WI38 (cell line): ENCODE results near the gene SRCIN1.

Experiments
- H3K4me3 ChIP-seq: 2 replicates; pipeline ENCODE4 v1.5.1; 2011; ENCODE audit warnings: low read depth, mild to moderate bottlenecking, control low read depth, low read length
- TF ChIP-seq, protein P1 (sequence below): IDR thresholded peaks from 2 replicates; pipeline ENCODE4 v1.5.1; 2012; ENCODE audit warnings: low read depth, mild to moderate bottlenecking, control low read depth, low read length

SRCIN1 gene

DNA sequence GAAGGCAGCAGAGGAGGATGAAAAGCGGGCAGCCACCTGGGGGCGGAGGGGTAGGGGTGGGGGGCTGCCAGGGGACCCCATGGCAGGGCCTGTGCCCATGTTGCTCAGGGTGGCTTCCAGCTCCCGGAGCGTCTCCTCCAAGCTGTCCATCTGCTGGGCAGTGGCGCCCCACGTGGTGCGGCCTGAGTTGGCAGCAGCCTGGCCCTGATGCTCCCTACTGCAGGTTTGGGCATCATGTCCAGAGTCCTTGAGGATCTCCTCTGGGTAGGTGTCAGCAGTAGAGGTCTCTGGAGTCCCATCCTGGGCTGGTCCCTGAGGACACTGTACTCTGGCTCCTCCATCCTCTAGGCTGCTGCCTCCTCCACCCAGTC, 60.9 kb downstream of the SRCIN1 start:
- H3K4me3 ChIP-seq: no peak overlapping the region
- TF ChIP-seq, protein P1, sequence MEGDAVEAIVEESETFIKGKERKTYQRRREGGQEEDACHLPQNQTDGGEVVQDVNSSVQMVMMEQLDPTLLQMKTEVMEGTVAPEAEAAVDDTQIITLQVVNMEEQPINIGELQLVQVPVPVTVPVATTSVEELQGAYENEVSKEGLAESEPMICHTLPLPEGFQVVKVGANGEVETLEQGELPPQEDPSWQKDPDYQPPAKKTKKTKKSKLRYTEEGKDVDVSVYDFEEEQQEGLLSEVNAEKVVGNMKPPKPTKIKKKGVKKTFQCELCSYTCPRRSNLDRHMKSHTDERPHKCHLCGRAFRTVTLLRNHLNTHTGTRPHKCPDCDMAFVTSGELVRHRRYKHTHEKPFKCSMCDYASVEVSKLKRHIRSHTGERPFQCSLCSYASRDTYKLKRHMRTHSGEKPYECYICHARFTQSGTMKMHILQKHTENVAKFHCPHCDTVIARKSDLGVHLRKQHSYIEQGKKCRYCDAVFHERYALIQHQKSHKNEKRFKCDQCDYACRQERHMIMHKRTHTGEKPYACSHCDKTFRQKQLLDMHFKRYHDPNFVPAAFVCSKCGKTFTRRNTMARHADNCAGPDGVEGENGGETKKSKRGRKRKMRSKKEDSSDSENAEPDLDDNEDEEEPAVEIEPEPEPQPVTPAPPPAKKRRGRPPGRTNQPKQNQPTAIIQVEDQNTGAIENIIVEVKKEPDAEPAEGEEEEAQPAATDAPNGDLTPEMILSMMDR: no peak

DNA sequence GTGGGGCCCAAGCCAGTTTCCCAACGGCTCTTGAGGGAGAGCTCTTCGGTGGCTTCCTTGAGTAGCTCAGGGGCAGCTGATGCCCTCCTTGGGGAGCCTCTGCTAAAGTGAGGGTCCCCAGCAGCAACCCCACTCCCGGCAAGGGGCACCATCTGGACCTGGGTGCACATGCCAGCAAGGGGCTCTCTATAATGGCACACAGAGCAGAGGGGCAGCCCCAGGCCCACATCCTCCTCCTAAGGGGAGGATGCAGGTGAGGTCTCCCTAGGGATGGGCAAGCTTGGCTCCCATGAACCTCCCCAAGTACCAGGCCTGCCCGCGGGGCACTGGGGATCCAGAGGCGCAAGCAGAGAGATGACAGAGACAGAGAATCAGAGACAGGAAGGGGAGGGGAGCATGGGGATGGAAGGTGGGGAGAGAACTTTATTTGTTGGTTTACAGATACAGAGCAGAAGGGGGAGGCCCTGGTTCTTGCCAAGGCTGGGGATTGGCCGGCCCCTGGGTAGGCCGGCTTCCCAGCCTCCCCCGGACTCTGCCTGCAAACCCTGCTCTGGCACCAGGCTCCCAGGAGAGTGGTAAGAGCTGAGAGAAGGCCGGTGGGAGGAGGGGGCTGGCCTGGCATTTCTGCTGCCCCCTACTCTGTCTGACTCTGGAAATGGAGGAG, 61.4 kb downstream of the SRCIN1 start:
- H3K4me3 ChIP-seq: no peak overlapping the region
- TF ChIP-seq, protein P1: no peak

DNA sequence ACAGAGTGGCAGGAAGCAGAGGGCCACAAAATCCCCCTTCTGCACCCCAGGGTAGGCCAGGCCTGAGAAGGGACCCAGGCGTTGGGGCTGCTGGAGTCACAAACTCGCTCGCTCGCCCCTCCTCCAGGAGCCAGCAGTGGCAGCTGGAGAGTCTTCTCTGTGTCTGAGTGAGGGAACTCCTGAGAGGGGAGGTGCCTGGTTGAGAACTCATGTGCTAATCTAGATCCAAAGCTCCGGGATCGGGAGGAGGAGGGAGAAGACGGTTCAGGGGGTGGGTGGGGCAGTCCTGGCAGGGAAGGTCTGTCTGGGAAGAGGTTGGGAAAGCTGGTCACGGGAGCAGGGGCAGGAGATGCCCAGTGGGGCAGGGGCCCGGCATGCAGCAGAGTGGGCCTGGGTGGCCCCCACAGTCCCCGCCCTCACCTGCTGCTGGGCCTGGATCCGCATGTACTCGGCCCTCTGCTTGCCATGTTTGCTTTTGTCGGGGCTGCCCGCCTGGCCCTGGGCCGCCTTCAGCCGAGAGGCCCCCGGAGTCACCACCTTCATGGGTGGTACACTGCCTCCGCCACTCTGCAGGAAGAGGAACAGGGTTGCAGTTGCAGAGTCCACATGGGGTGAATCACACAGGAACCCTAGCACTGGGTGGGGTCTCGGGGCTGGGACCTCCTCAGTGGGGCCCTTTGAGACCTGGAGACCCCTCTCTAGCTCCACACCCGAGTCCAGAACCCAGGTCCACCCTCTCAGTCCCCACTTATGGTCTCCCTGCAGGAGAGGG, 62.2 kb downstream of the SRCIN1 start:
- no peak overlapping the region for H3K4me3 ChIP-seq
- TF ChIP-seq, protein P1: no peak

DNA sequence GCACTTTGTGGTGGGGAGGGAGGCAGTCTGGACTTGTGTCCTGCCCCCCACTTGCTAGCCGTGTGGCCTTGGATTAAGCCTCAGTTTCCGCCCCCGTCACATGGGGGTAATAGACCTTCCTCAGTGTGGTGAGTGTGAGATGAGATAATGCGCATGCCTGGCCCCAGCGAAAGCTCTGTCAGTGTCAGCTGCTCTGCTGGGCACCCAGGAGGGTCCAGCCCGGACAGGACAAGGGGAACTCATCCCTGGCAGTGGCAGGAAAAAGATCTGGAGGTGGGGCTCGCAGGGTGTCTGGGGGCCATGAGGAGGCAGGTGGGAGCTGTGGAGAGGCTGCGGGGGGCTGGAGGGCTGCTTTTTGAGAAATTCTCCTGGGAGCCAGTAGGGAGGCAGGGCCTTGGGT, 63.5 kb downstream of the SRCIN1 start:
- H3K4me3 ChIP-seq: no peak overlapping the region
- TF ChIP-seq, protein P1: no peak

DNA sequence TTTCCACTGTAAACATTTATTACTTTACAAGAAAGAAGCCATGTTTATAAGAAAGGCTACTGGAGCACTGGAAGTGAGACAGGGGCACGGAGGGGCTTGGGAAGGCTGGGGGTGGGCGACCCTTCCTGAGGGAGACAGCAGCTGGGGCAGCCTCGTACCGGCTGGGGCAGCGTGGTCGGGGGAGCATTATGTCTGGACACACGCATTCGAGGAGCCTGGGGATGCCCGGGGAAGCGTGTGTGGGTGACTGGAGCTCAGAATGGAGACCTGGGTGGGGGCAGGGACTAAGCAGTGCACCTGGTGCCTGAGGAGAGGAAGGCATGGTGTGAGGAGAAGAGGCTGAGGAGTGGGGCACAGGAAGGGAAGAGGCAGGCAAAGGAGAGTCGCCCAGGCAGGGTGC, 64.5 kb downstream of the SRCIN1 start:
- TF ChIP-seq, protein P1: no peak
- no peak overlapping the region for H3K4me3 ChIP-seq

DNA sequence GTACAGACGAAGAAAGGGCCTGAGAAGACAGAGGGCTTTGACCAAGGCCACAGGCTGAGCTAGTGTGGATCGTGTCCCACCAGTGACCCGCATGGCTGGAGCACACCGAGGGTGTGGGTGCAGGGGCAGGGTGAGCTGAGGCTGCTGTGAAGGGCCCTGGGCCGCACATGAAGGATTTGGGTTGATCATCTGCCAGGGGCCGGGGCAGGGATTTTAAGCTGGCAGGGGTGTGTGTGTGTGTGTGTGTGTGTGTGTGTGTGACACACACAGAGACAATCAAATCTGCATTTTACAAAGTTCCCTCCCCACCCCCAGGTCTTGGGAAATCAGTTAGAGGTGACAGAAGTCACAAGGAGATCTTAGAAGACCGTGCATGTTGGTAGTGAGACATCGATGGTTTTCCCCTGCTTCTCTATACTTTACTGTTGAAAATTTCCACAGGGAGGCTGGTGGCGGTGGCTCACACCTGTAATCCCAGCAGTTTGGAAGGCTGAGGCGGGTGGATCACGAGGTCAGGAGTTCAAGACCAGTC, 65.2 kb downstream of the SRCIN1 start:
- H3K4me3 ChIP-seq: no peak overlapping the region
- TF ChIP-seq, protein P1: no peak

DNA sequence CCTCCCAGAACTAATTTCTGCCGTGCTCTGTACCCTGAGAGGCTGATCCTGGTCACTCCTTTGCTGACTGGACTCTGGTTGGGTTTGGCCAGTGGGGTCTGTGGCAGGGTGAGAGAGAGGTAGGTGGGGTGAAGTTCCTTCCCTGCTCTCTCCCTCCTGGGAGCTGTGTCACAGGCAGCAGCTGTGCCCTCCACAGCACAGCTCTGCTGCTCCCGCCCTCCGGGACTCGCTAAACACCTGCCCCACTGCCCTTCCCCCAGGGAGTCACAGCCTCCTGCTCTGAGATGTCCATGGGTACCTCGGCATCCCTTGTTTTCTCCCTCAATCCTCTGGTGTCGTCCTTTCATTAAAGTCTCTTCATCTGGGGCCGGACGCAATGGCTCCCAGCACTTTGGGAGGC, 66.4 kb downstream of the SRCIN1 start:
- TF ChIP-seq, protein P1: no peak
- no peak overlapping the region for H3K4me3 ChIP-seq
